Endothelial cell of umbilical vein (primary cell): ENCODE measurements around the gene IL23A.

Source experiments
- EZH2 ChIP-seq: IDR thresholded peaks from 2 replicates; pipeline ENCODE4 v1.6.1; 2012; ENCODE audit warnings: borderline replicate concordance, low read depth, mild to moderate bottlenecking, moderate library complexity, low read length, inconsistent platforms; ENCODE audit not compliant: severe bottlenecking
- GATA2 ChIP-seq: IDR thresholded peaks from 2 replicates; pipeline ENCODE4 v1.7.0; 2011; ENCODE audit warnings: low read depth, mild to moderate bottlenecking, moderate library complexity, mixed read lengths, low read length; ENCODE audit not compliant: insufficient read length, insufficient read depth
- JUN ChIP-seq: IDR thresholded peaks from 2 replicates; pipeline ENCODE4 v1.6.1; 2011; ENCODE audit warnings: borderline replicate concordance, low read depth; ENCODE audit not compliant: insufficient read length, insufficient read depth
- POLR2A ChIP-seq: IDR thresholded peaks from 2 replicates; pipeline ENCODE4 v1.6.1; 2012; ENCODE audit warnings: low read depth, mild to moderate bottlenecking, control low read depth, low read length
- POLR2AphosphoS5 ChIP-seq: IDR thresholded peaks from 2 replicates; pipeline ENCODE4 v1.6.1; 2012; ENCODE audit warnings: low read depth, mild to moderate bottlenecking, control low read depth, low read length, moderate library complexity; ENCODE audit not compliant: insufficient read depth
- TF ChIP-seq, protein P1 (sequence below), 2 donors: IDR thresholded peaks; 1 replicate in 1 of 2; 2 replicates in 1 of 2; pipeline ENCODE4 v1.5.1; 2011; ENCODE audit warnings: low read length in 2 of 2, mild to moderate bottlenecking in 2 of 2, moderate library complexity in 2 of 2, control low read depth in 1 of 2, inconsistent platforms in 1 of 2, low read depth in 1 of 2; ENCODE audit not compliant: insufficient read depth in 1 of 2; ENCODE audit errors: extremely low read depth in 1 of 2
- TF ChIP-seq, protein P2 (sequence below): IDR thresholded peaks from 2 replicates; pipeline ENCODE4 v1.6.1; 2011; ENCODE audit not compliant: insufficient read depth, insufficient read length

DNA sequence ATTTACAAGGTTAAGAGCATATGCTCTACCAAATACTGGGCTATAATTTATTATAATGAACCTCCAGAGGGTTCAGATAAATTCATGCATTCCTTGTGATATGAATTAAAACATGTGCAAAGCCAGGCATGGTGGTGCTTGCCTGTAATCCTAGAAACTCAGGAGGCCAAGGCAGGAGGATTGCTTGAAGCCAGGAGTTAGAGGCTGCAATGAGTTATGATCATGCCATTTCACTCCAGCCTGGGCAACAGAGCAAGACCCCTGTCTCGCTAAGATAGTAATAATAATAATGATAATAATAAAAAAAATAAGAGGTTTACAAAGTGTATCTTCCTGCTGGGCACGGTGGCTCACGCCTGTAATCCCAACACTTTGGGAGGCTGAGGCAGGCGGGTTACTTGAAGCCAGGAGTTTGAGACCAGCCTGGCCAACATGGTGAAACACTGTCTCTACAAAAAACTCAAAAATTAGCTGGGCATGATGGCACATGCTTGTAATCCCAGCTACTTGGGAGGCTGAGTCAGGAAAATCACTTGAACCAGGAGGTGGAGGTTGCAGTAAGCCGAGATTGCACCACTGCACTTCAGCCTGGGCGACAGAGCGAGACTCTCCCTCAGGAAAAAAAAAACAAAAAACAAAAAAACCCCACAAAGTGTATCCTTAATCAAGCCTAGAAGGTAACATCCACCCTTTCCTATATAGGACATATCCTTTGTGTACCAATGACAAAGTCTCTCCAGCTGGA, 31.3 kb upstream of the IL23A start:
- TF ChIP-seq, protein P1, sequence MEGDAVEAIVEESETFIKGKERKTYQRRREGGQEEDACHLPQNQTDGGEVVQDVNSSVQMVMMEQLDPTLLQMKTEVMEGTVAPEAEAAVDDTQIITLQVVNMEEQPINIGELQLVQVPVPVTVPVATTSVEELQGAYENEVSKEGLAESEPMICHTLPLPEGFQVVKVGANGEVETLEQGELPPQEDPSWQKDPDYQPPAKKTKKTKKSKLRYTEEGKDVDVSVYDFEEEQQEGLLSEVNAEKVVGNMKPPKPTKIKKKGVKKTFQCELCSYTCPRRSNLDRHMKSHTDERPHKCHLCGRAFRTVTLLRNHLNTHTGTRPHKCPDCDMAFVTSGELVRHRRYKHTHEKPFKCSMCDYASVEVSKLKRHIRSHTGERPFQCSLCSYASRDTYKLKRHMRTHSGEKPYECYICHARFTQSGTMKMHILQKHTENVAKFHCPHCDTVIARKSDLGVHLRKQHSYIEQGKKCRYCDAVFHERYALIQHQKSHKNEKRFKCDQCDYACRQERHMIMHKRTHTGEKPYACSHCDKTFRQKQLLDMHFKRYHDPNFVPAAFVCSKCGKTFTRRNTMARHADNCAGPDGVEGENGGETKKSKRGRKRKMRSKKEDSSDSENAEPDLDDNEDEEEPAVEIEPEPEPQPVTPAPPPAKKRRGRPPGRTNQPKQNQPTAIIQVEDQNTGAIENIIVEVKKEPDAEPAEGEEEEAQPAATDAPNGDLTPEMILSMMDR (IDR thresholded peaks at IDR 0.05; ENCODE audit: extremely low read depth in 1 of 2, insufficient read depth in 1 of 2, low read depth in 1 of 2, low read length in 2 of 2), result no peak
- no peak for TF ChIP-seq POLR2AphosphoS5
- TF ChIP-seq POLR2A, result no peak
- no peak for TF ChIP-seq EZH2
- no peak for TF ChIP-seq GATA2
- TF ChIP-seq, protein P2, sequence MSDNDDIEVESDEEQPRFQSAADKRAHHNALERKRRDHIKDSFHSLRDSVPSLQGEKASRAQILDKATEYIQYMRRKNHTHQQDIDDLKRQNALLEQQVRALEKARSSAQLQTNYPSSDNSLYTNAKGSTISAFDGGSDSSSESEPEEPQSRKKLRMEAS, result no peak
- TF ChIP-seq JUN, result no peak
